ENCODE results near the gene EXOSC10.
"Not testable (repeated sequence)": the region's sequence is repeated elsewhere in the genome, so short reads cannot be mapped to it uniquely, and the experiment has no call there.

The EXOSC10 gene

GRCh38 chr1:11059155-11059967, 40.3 kb downstream of the EXOSC10 start:
- no peak for DNase-seq

- DNase-seq = no peak
These were observed 41.0 kb downstream of the EXOSC10 start for GRCh38 chr1:11058595-11059154.

- DNase-seq = no peak
These were observed 41.6 kb downstream of the EXOSC10 start for GRCh38 chr1:11058026-11058425.

GRCh38 chr1:11057477-11057876, 42.2 kb downstream of the EXOSC10 start:
- no peak for DNase-seq

- no peak for DNase-seq
These were observed 43.2 kb downstream of the EXOSC10 start for GRCh38 chr1:11056504-11056903.

GRCh38 chr1:11055676-11056075, 44.0 kb downstream of the EXOSC10 start:
- DNase-seq = no peak

- DNase-seq = no peak
These were observed 45.0 kb downstream of the EXOSC10 start for GRCh38 chr1:11054666-11055065.

- DNase-seq = no peak
These were observed 45.5 kb downstream of the EXOSC10 start for GRCh38 chr1:11054181-11054580.

- DNase-seq = no peak
These were observed 45.9 kb downstream of the EXOSC10 start for GRCh38 chr1:11053758-11054137.

GRCh38 chr1:11052839-11053757, 46.6 kb downstream of the EXOSC10 start:
- no peak for DNase-seq

- DNase-seq = no peak
These were observed 47.7 kb downstream of the EXOSC10 start for GRCh38 chr1:11051781-11052511.

GRCh38 chr1:11051121-11051520, 48.5 kb downstream of the EXOSC10 start:
- DNase-seq = not testable (repeated sequence)

- DNase-seq = no peak
These were observed 52.9 kb downstream of the EXOSC10 start, which contains the start of gene MASP2 for GRCh38 chr1:11046625-11047365. MASP2 (minus strand) TSS chr1:11047239; CDS start chr1:11047207, 32 bp downstream.

GRCh38 chr1:11046270-11046566, 53.5 kb downstream of the EXOSC10 start:
- no peak for DNase-seq

- DNase-seq = no peak
These were observed 54.0 kb downstream of the EXOSC10 start for GRCh38 chr1:11045428-11046269.

GRCh38 chr1:11044849-11045427, 54.7 kb downstream of the EXOSC10 start:
- DNase-seq = no peak

GRCh38 chr1:11044086-11044848, 55.4 kb downstream of the EXOSC10 start:
- no peak for DNase-seq

GRCh38 chr1:11042995-11043874, 56.4 kb downstream of the EXOSC10 start:
- no peak for DNase-seq

GRCh38 chr1:11042065-11042464, 57.6 kb downstream of the EXOSC10 start:
- no peak for DNase-seq
